Measurements from ENCODE around the gene BAIAP3. TPM values are rescaled to one million over a fixed set of nuclear protein-coding genes. Genes with fewer than 3 reads are reported as not detected.
A peak's percentile ranks its signal among the peaks of the same experiment; 100 is the strongest.

The BAIAP3 gene
- total RNA-seq, 6 experiments from 2014 or later = 5.4 to 7.6 (median 5.8) TPM

DNA sequence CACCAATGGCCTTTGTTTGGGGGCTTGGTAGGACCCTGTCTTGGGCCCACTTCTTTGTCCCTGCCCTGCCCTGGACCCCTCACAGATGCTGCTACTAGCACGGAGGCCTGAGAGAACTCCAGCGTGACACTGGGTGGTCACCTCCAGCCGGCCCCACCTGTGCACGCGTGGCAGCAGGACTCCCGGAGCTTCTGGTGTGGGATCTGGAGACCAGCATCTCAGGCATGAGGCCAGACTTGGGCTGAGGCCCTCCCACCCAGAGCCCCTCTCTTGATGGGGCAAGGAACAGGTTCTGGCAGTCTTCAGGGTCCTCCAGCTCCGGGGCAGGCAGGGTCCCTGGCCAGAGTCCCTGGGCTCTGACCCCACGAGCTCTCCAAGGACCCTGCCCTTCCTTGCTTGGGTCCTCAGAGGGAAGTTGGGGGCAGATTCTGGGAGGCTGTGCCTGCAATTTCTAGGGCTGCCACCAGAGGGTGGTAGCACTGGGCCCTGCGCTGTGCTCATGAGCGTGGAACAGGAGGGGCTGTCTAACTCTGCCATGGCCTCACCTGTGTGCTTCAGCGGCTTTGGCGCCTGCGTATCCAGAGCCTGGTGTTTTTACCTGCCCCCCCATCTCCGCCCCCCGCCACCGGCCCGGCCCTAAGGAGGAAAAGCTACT is 3.1 kb upstream of the BAIAP3 start:
- peaks cover 0 to 8% of the 10 kb centered on the region in 2 donors for H3K27me3 ChIP-seq
- peaks cover 0 to 24% (median 9%) of the 10 kb centered on the region in 4 donors for H3K4me1 ChIP-seq
- no peak for ATAC-seq
- no peak for DNase-seq
- H3K36me3 ChIP-seq = peaks cover 0 to 2% (median 0%) of the 10 kb centered on the region in 4 donors
- H3K4me3 ChIP-seq = no peak overlapping the region
- 61% methylated on average over 8 of the region's 17 CpGs for WGBS (ENCODE audit: insufficient coverage, low coverage, low lambda C conversion rate, missing lambda C conversion rate)
- no peaks in the 10 kb centered on the region for H3K9me3 ChIP-seq
- no peak for TF ChIP-seq POLR2A (IDR thresholded peaks at IDR 0.05)
- TF ChIP-seq, protein P1, sequence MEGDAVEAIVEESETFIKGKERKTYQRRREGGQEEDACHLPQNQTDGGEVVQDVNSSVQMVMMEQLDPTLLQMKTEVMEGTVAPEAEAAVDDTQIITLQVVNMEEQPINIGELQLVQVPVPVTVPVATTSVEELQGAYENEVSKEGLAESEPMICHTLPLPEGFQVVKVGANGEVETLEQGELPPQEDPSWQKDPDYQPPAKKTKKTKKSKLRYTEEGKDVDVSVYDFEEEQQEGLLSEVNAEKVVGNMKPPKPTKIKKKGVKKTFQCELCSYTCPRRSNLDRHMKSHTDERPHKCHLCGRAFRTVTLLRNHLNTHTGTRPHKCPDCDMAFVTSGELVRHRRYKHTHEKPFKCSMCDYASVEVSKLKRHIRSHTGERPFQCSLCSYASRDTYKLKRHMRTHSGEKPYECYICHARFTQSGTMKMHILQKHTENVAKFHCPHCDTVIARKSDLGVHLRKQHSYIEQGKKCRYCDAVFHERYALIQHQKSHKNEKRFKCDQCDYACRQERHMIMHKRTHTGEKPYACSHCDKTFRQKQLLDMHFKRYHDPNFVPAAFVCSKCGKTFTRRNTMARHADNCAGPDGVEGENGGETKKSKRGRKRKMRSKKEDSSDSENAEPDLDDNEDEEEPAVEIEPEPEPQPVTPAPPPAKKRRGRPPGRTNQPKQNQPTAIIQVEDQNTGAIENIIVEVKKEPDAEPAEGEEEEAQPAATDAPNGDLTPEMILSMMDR (IDR thresholded peaks at IDR 0.05) = peak in 3 of 4 donors; percentile 27 to 38 (median 30)
- H3K27ac ChIP-seq = no peak overlapping the region
- intact Hi-C loops (cut with DNase I) = no loop called here

DNA sequence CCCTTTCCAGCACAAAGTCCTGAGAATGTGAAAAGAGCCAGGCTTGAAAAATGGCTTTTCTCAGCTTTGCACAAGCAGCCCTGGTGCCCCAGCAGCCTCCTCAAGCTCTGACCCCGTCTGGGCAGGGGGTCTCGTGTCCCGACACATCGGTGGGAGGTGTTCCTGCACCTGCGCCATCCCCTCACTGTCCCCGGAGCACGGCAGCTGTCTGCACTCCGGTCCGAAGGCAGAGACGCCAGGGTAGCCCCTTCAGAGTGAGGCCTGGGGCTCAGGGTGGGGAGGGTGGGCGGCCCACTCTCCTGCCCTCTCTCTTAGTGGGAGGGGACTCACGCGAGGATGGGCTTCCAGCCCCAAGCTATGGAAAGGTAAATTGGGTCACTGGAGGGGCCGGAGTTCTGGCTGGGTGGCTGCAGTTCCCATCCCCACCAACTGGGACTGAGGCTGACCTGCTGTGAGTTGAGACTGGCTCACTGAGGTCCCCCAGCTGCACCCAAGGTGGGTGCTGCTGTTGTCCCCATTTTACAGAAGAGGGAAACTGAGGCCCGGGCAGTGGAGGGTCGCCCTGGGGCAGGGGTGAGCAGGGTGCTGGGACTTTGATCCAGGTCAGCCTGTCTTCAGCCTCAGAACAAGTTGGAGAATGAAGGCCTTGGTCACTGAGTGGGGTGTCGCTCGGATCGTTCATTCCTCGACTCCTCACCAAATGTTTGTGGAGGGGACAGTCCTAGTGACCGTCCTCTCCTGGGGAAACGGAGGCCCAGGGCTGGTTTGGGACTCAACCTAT is 2.3 kb upstream of the BAIAP3 start:
- Histone ChIP-seq H3K27me3 (peaks cover 0 to 8% of the 10 kb centered on the region in 2 donors), H3K4me3 (peak overlapping the region in 2 of 3 donors; percentile 11 to 39), H3K27ac (peak overlapping the region in 2 of 3 donors; percentile 37 to 46), H3K36me3 (no peaks in the 10 kb centered on the region), H3K9me3 (no peaks in the 10 kb centered on the region), H3K4me1 (peaks cover 0 to 24% (median 9%) of the 10 kb centered on the region in 4 donors)
- 51% methylated on average over 9 of the region's 22 CpGs for WGBS (ENCODE audit: insufficient coverage, low coverage, low lambda C conversion rate, missing lambda C conversion rate)
- TF ChIP-seq, protein P1 (IDR thresholded peaks at IDR 0.05) = no peak
- no peak for TF ChIP-seq POLR2A (IDR thresholded peaks at IDR 0.05)
- intact Hi-C loops (cut with DNase I) = no loop called here
- DNase-seq (no peak), ATAC-seq (no peak)

DNA sequence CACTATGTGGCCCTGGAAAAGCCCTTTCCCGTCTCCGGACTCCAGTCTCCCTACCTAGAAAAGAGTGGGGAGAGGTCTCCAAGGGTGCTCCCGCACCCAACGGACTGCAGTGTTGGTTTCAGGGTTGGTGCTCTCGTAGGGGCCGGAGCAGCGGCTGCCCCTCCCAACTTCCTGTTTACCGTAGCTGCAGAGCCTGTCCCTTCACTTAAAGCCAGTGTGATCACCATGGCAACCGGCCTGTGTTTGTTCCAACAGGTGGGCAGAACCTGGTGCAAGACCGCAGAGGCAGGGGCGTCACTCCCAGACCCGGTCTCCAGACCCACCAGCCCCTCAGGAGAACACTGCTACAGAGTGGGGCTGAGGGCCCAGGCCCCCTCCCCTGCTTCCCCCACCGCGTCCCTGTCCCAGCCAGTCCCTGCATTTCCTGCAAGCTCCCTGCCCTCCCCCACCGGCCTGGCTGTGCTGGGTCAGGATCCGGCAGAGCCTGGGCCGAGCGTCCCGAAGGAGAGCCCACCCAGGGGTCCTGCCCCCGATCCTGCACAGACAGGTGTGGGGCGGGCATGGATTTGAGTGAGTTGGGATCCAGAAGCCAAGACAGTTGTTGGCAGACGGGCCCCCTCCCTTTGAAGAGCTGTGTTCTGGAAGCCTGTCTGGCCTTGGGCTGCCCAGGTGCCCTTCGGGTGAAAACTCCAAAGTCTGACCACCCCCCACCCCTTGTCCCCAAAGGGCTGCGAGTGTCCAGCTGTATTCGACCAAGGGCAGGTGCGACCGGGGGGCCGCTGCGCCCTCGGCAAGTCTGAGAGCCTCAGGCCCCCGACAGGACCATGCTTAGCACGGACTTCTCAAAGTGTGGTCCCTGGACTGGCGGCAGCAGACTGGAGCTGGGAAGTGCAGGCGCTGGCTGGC is 1.5 kb upstream of the BAIAP3 start:
- Histone ChIP-seq H3K27me3 (peaks cover 0 to 8% of the 10 kb centered on the region in 2 donors), H3K27ac (peak overlapping the region in 2 of 3 donors; percentile 37 to 46), H3K4me1 (peaks cover 0 to 24% (median 9%) of the 10 kb centered on the region in 4 donors), H3K36me3 (no peaks in the 10 kb centered on the region), H3K4me3 (peak overlapping the region in 2 of 3 donors; percentile 11 to 39), H3K9me3 (no peaks in the 10 kb centered on the region)
- TF ChIP-seq, protein P1 (IDR thresholded peaks at IDR 0.05) = no peak
- peak; percentile 43 for TF ChIP-seq POLR2A (IDR thresholded peaks at IDR 0.05)
- 6% methylated on average over 13 of the region's 34 CpGs for WGBS (ENCODE audit: insufficient coverage, low coverage, low lambda C conversion rate, missing lambda C conversion rate)
- intact Hi-C loops (cut with DNase I) = no loop called here
- ATAC-seq (peak; percentile 63 to 70 (median 70)), DNase-seq (peak in 2 of 3 donors; percentile 65 to 77)

DNA sequence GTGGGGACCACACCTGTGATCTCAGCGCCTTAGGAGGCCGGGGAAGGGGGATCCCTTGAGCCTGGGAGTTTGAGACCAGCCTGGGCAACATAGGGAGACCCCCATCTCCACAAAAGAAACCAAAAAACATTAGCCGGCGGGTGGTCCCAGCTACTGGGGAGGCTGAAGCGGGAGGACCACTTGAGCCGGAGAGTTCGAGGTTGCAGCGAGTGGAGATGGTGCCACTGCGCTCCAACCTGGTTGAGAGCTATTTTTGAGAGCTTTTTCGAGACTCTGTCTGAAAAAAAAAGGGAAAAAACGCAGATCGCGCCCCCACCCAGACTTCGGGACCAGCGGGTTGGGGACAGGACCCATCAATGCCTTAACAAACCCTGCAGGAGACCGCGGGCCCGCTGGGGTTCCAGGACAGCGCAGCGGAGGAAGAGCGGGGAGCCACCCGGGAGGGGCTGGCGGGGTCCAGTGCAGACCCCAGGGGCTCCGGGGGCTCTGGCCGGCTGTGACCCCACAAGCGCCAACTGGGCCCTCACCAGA is 762 bp upstream of the BAIAP3 start:
- Histone ChIP-seq H3K27ac (peak overlapping the region in 1 of 3 donors; percentile 29), H3K9me3 (no peaks in the 10 kb centered on the region), H3K36me3 (no peaks in the 10 kb centered on the region), H3K4me1 (peaks cover 0 to 24% (median 9%) of the 10 kb centered on the region in 4 donors), H3K27me3 (peaks cover 0 to 8% of the 10 kb centered on the region in 2 donors), H3K4me3 (peak overlapping the region; percentile 20 to 39 (median 21))
- WGBS (ENCODE audit: insufficient coverage, low coverage, low lambda C conversion rate, missing lambda C conversion rate) = 8% methylated on average over 10 of the region's 26 CpGs
- intact Hi-C loops (cut with DNase I) = no loop called here
- no peak for TF ChIP-seq POLR2A (IDR thresholded peaks at IDR 0.05)
- TF ChIP-seq, protein P1 (IDR thresholded peaks at IDR 0.05) = no peak
- DNase-seq (no peak), ATAC-seq (no peak)

All from right lobe of liver (tissue), 6 donors.